H9 (cell line): ENCODE data around the gene KREMEN1. TPM values are rescaled to one million over a fixed set of nuclear protein-coding genes. Genes with fewer than 3 reads are reported as not detected.

Experiments
- DNase-seq: peaks from one replicate; pipeline ENCODE4 v3.0.0-alpha.2; 2017
- H2AFZ ChIP-seq: one replicate; pipeline ENCODE4 v1.6.1; 2013; ENCODE audit warnings: mild to moderate bottlenecking, low read length, control low read depth, moderate library complexity
- H2AK5ac ChIP-seq: 2 replicates; pipeline ENCODE4 v1.6.1; 2013; ENCODE audit warnings: low read length, control low read depth, mixed read lengths; ENCODE audit not compliant: insufficient read length
- H2BK120ac ChIP-seq: one replicate; pipeline ENCODE4 v1.6.1; 2013; ENCODE audit warnings: low read depth, mild to moderate bottlenecking, low read length, control low read depth, inconsistent platforms; ENCODE audit not compliant: poor library complexity, severe bottlenecking
- H2BK12ac ChIP-seq: 2 replicates; pipeline ENCODE4 v1.6.1; 2013; ENCODE audit warnings: low read length, control low read depth, mixed read lengths, low read depth; ENCODE audit not compliant: insufficient read length
- H2BK15ac ChIP-seq: 2 replicates; pipeline ENCODE4 v1.6.1; 2013; ENCODE audit warnings: low read depth, low read length, control low read depth
- H2BK20ac ChIP-seq: one replicate; pipeline ENCODE4 v1.6.1; 2013; ENCODE audit warnings: low read depth, mild to moderate bottlenecking, low read length, control low read depth, inconsistent platforms; ENCODE audit not compliant: poor library complexity, severe bottlenecking
- H2BK5ac ChIP-seq: 2 replicates; pipeline ENCODE4 v1.6.1; 2013; ENCODE audit warnings: low read length, control low read depth, mixed read lengths; ENCODE audit not compliant: insufficient read length
- H3K14ac ChIP-seq: 2 replicates; pipeline ENCODE4 v1.6.1; 2013; ENCODE audit warnings: low read length, control low read depth; ENCODE audit not compliant: insufficient read depth
- H3K18ac ChIP-seq: 2 replicates; pipeline ENCODE4 v1.6.1; 2013; ENCODE audit warnings: low read depth, mild to moderate bottlenecking, mixed read lengths, low read length, control low read depth; ENCODE audit not compliant: insufficient read length
- H3K23ac ChIP-seq: 2 replicates; pipeline ENCODE4 v1.6.1; 2013; ENCODE audit warnings: low read length, control low read depth, mixed read lengths, low read depth; ENCODE audit not compliant: insufficient read length
- H3K23me2 ChIP-seq: 2 replicates; pipeline ENCODE4 v1.6.1; 2013; ENCODE audit warnings: low read depth, mild to moderate bottlenecking, mixed read lengths, low read length, control low read depth; ENCODE audit not compliant: insufficient read length, poor library complexity, severe bottlenecking
- H3K27ac ChIP-seq: 2 replicates; pipeline ENCODE4 v1.5.1; 2013; ENCODE audit warnings: low read length, control low read depth, mixed read lengths, low read depth; ENCODE audit not compliant: insufficient read length
- H3K27me3 ChIP-seq: 2 replicates; pipeline ENCODE4 v1.6.1; 2013; ENCODE audit warnings: low read length, control low read depth, inconsistent platforms; ENCODE audit not compliant: insufficient read depth
- H3K4ac ChIP-seq: 2 replicates; pipeline ENCODE4 v1.6.1; 2013; ENCODE audit warnings: low read depth, mild to moderate bottlenecking, control low read depth, inconsistent platforms, low read length, moderate library complexity
- H3K4me1 ChIP-seq: 2 replicates; pipeline ENCODE4 v1.6.1; 2013; ENCODE audit warnings: low read length, control low read depth, inconsistent platforms; ENCODE audit not compliant: insufficient read depth
- H3K4me2 ChIP-seq: 2 replicates; pipeline ENCODE4 v1.6.1; 2013; ENCODE audit warnings: low read length, control low read depth, mixed read lengths; ENCODE audit not compliant: insufficient read length, insufficient read depth
- H3K56ac ChIP-seq: 2 replicates; pipeline ENCODE4 v1.6.1; 2013; ENCODE audit warnings: low read depth, mild to moderate bottlenecking, mixed read lengths, low read length, control low read depth; ENCODE audit not compliant: insufficient read length
- H3K79me1 ChIP-seq: 2 replicates; pipeline ENCODE4 v1.6.1; 2013; ENCODE audit warnings: low read depth, mild to moderate bottlenecking, moderate library complexity, low read length, control low read depth, inconsistent platforms; ENCODE audit not compliant: insufficient read depth, poor library complexity, severe bottlenecking
- H3K79me2 ChIP-seq: 2 replicates; pipeline ENCODE4 v1.6.1; 2013; ENCODE audit warnings: low read length, control low read depth, inconsistent platforms; ENCODE audit not compliant: insufficient read depth
- H3K9ac ChIP-seq: 2 replicates; pipeline ENCODE4 v1.6.1; 2013; ENCODE audit warnings: low read length, control low read depth, mixed read lengths; ENCODE audit not compliant: insufficient read length; ENCODE audit errors: extremely low read depth
- H3K9me3 ChIP-seq: one replicate; pipeline ENCODE4 v1.6.1; 2013; ENCODE audit warnings: low read depth, low read length, inconsistent platforms; ENCODE audit not compliant: control insufficient read depth
- H3T11ph ChIP-seq: one replicate; pipeline ENCODE4 v1.6.1; 2013; ENCODE audit warnings: mild to moderate bottlenecking, low read length, control low read depth, inconsistent platforms
- H4K20me1 ChIP-seq: one replicate; pipeline ENCODE4 v1.6.1; 2013; ENCODE audit not compliant: control insufficient read depth, insufficient read length, insufficient read depth
- H4K5ac ChIP-seq: 2 replicates; pipeline ENCODE4 v1.6.1; 2013; ENCODE audit warnings: low read depth, mild to moderate bottlenecking, mixed read lengths, low read length, control low read depth; ENCODE audit not compliant: insufficient read length
- H4K8ac ChIP-seq: replicated peaks from 2 replicates; pipeline ENCODE4 v1.6.1; 2013; ENCODE audit warnings: low read length, control low read depth, mixed read lengths, low read depth; ENCODE audit not compliant: insufficient read length
- H4K91ac ChIP-seq: 2 replicates; pipeline ENCODE4 v1.6.1; 2013; ENCODE audit warnings: low read depth, mild to moderate bottlenecking, moderate library complexity, mixed read lengths, low read length, control low read depth; ENCODE audit not compliant: insufficient read length
- H3K27ac Mint-ChIP-seq, 3 experiments: 2 replicates in 2 of 3; 3 replicates in 1 of 3; pipeline ENCODE4 v1.8.0; 2020 to 2021; ENCODE audit warnings: mixed read lengths in 3 of 3, mild to moderate bottlenecking in 1 of 3, moderate library complexity in 1 of 3
- H3K27me3 Mint-ChIP-seq: 2 replicates; pipeline ENCODE4 v1.8.0; 2021; ENCODE audit warnings: low read depth, mild to moderate bottlenecking, moderate library complexity, mixed read lengths
- H3K36me3 Mint-ChIP-seq, 3 experiments: 2 replicates in 2 of 3; 3 replicates in 1 of 3; pipeline ENCODE4 v1.8.0; 2020 to 2021; ENCODE audit warnings: low read depth in 3 of 3, mixed read lengths in 3 of 3; ENCODE audit not compliant: insufficient read depth in 1 of 3
- H3K4me1 Mint-ChIP-seq, 2 experiments: 2 replicates each; pipeline ENCODE4 v1.8.0; 2020; ENCODE audit warnings: mixed read lengths in 2 of 2
- H3K4me3 Mint-ChIP-seq, 2 experiments: 2 replicates in 1 of 2; 3 replicates in 1 of 2; pipeline ENCODE4 v1.8.0; 2020 to 2021; ENCODE audit warnings: mild to moderate bottlenecking in 2 of 2, mixed read lengths in 2 of 2, moderate library complexity in 1 of 2
- H3K9me3 Mint-ChIP-seq, 2 experiments: 2 replicates in 1 of 2; 3 replicates in 1 of 2; pipeline ENCODE4 v1.8.0; 2020; ENCODE audit warnings: mild to moderate bottlenecking in 2 of 2, mixed read lengths in 2 of 2, moderate library complexity in 1 of 2
- CTCF ChIP-seq: fragments of 200-600 bp; sonication (generic); conservative IDR thresholded peaks from 3 replicates; pipeline ENCODE4 v1.8.0; 2021; ENCODE audit warnings: antibody characterized with exemption, mild to moderate bottlenecking
- WGBS: extraction: QIAGEN DNeasy Blood & Tissue Kit; methylation state at CpG from one replicate; pipeline ENCODE4 v1.1.7; 2013; ENCODE audit warnings: missing lambda C conversion rate, low lambda C conversion rate, mixed read lengths; ENCODE audit not compliant: insufficient read length; ENCODE audit errors: extremely low coverage; 5-methylcytosine and 5-hydroxymethylcytosine counted together
- total RNA-seq: library from RNA; stranded (reverse); gene quantifications from 2 replicates; pipeline ENCODE4 v1.2.1, GENCODE V29; 2021

The KREMEN1 gene
- total RNA-seq, 1 experiment from 2014 or later = 2.4 TPM

GRCh38 chr22:29205594-29206371 lies 132.9 kb downstream of the KREMEN1 start, which contains the start of gene EMID1:
EMID1 (plus strand) TSS chr22:29205896; CDS start chr22:29206039, 143 bp downstream.
- Histone ChIP-seq H3K56ac (no peak within 1 kb of the TSS), H3K27me3 (no peaks in the 10 kb centered on the region), H3K4me1 (no peaks in the 10 kb centered on the region; the same call in 1 of the 2 replicates), H2BK5ac (no peak within 1 kb of the TSS), H3K27ac (no peak within 1 kb of the TSS), H2BK120ac (no peak within 1 kb of the TSS), H3K9me3 (no peaks in the 10 kb centered on the region), H3K18ac (no peak within 1 kb of the TSS), H3K79me2 (no peaks in the 10 kb centered on the region), H4K20me1 (no peaks in the 10 kb centered on the region), H4K91ac (no peak within 1 kb of the TSS), H3K4ac (no peak within 1 kb of the TSS), H3K79me1 (no peaks in the 10 kb centered on the region), H3K14ac (0 out of 2 replicates have a peak within 1 kb of the TSS, but pooled peaks have one; percentile 38), H4K5ac (no peak within 1 kb of the TSS), H3T11ph (no peak within 1 kb of the TSS), H2BK12ac (no peak within 1 kb of the TSS), H3K23me2 (peaks cover 4% of the 10 kb centered on the region), H2BK15ac (no peak within 1 kb of the TSS), H2BK20ac (no peak within 1 kb of the TSS), H2AK5ac (no peak within 1 kb of the TSS), H4K8ac (no peak within 1 kb of the TSS), H3K23ac (no peak within 1 kb of the TSS), H3K4me2 (peak within 1 kb of the TSS; percentile 61), H3K9ac (no peak within 1 kb of the TSS), H2AFZ (no peak within 1 kb of the TSS)
- H3K4me1 Mint-ChIP-seq = peaks cover 27 to 38% of the 10 kb centered on the region in 2 experiments
- H3K4me3 Mint-ChIP-seq = peak within 1 kb of the TSS; percentile 72 to 91
- no peaks in the 10 kb centered on the region; a peak in 1 of 7 replicates for H3K36me3 Mint-ChIP-seq
- peaks cover 24% of the 10 kb centered on the region for H3K27me3 Mint-ChIP-seq
- TF ChIP-seq CTCF = no peak; the same call in 2 of the 3 replicates
- WGBS = no CpG with 5 or more reads among the region's 90 CpGs
- no peak within 1 kb of the TSS; a peak in 1 of 7 replicates for H3K27ac Mint-ChIP-seq
- H3K9me3 Mint-ChIP-seq = no peaks in the 10 kb centered on the region; a peak in 1 of 5 replicates
- peak; percentile 62 for DNase-seq
